Subcutaneous adipose tissue (tissue), 4 donors: Measurements from ENCODE around the gene GDF11. TPM values are rescaled to one million over a fixed set of nuclear protein-coding genes. Genes with fewer than 3 reads are reported as not detected.

Experiments used
- CTCF ChIP-seq: fragments of 450-650 bp; IDR thresholded peaks from one replicate; pipeline ENCODE4 v1.5.1; 2016; ENCODE audit warnings: low read depth, mild to moderate bottlenecking, control low read depth, antibody characterized with exemption, moderate library complexity
- small RNA-seq: library from RNA; depleted of rRNA; stranded (forward); fragments of <200 nt; gene quantifications from one replicate; pipeline ENCODE3, GENCODE V24; 2016
- total RNA-seq, 4 donors: library from RNA; depleted of rRNA; stranded (reverse); fragments of >200 nt; gene quantifications; one replicate each; pipeline ENCODE4 v1.1.0, GENCODE V29; 2016

GDF11 gene
- total RNA-seq, 4 donors from 2014 or later = 0.82 to 1.8 (median 1.2) TPM

- TF ChIP-seq CTCF = no peak
Observed at GRCh38 chr12:55797068-55797467, 54.1 kb downstream of the GDF11 start.

GRCh38 chr12:55797550-55797949, 54.6 kb downstream of the GDF11 start:
- no peak for TF ChIP-seq CTCF

Small RNAs within 50 kb of the gene (small RNA-seq; reads per million reads assigned to genes)
- gene AC009779.1 = not detected
- not detected for gene RF00017

Other genes starting within 250 kb of the GDF11 start
- not detected for gene OR6C4, start 193.5 kb upstream of the GDF11 start, total RNA-seq
- not detected for gene OR2AP1, start 170.7 kb upstream of the GDF11 start, total RNA-seq
- not detected for gene OR10P1, start 106.2 kb upstream of the GDF11 start, total RNA-seq
- gene ITGA7, start 35.2 kb upstream of the GDF11 start, total RNA-seq = 100 to 1,000 TPM; 117 to 518 (median 175) TPM
- 100 to 1,000 TPM; 193 to 251 (median 239) TPM for gene BLOC1S1, start 27.1 kb upstream of the GDF11 start, total RNA-seq
- 100 to 1,000 TPM in 3 of 4 donors, 10 to 100 TPM in 1; 70.9 to 162 (median 123) TPM for gene RDH5, start 22.7 kb upstream of the GDF11 start, total RNA-seq
- gene CD63, start 14.1 kb upstream of the GDF11 start, total RNA-seq = 1,000 to 10,000 TPM in 1 of 4 donors, 100 to 1,000 TPM in 3; 727 to 1,052 (median 875) TPM
- 10 to 100 TPM; 56.6 to 69.3 (median 64.0) TPM for gene SARNP, start 74.6 kb downstream of the GDF11 start, total RNA-seq
- 10 to 100 TPM; 11.7 to 29.5 (median 17.6) TPM for gene ORMDL2, start 74.9 kb downstream of the GDF11 start, total RNA-seq
- 10 to 100 TPM; 26.2 to 29.3 (median 26.6) TPM for gene DNAJC14, start 86.5 kb downstream of the GDF11 start, total RNA-seq
- gene MMP19, start 99.8 kb downstream of the GDF11 start, total RNA-seq = 100 to 1,000 TPM in 1 of 4 donors, 10 to 100 TPM in 3; 22.2 to 182 (median 45.7) TPM
- gene PYM1, start 184.8 kb downstream of the GDF11 start, total RNA-seq = 10 to 100 TPM; 25.9 to 37.4 (median 31.7) TPM
- 10 to 100 TPM; 16.1 to 59.5 (median 23.3) TPM for gene DGKA, start 188.0 kb downstream of the GDF11 start, total RNA-seq
- gene PMEL, start 222.9 kb downstream of the GDF11 start, total RNA-seq = 1 to 10 TPM in 2 of 4 donors, not detected in 2; 1.1 to 2.0 TPM
- gene CDK2, start 223.7 kb downstream of the GDF11 start, total RNA-seq = 10 to 100 TPM in 1 of 4 donors, 1 to 10 TPM in 3; 7.9 to 14.9 (median 9.0) TPM
- gene RAB5B, start 231.0 kb downstream of the GDF11 start, total RNA-seq = 10 to 100 TPM; 55.4 to 70.9 (median 63.1) TPM